Activated T-helper 2 cell treated with anti-CD3 and anti-CD28 coated beads, Interferon-gamma antibody, Interleukin-2, Interleukin-4, amounts not matched to agents 10 μg/mL and 5 μg/mL and 100 μg/mL, durations not matched to agents 14 hours and 24 hours and 36 hours (primary cell): Measurements from ENCODE around the gene GALNT11. TPM values are rescaled to one million over a fixed set of nuclear protein-coding genes. Genes with fewer than 3 reads are reported as not detected.
"Not testable (repeated sequence)": the region's sequence is repeated elsewhere in the genome, so short reads cannot be mapped to it uniquely, and the experiment has no call there.

Experiments used
- DNase-seq: peaks from one replicate; pipeline ENCODE4 v3.0.0; 2021; ENCODE audit warnings: low spot score
- H3K27ac Mint-ChIP-seq: one replicate; pipeline ENCODE4 v1.8.0; 2021; ENCODE audit warnings: mixed read lengths
- H3K27me3 Mint-ChIP-seq: one replicate; pipeline ENCODE4 v1.8.0; 2021; ENCODE audit warnings: low read depth, mixed read lengths
- H3K36me3 Mint-ChIP-seq: one replicate; pipeline ENCODE4 v1.8.0; 2021; ENCODE audit warnings: low read depth, mixed read lengths
- H3K4me1 Mint-ChIP-seq: one replicate; pipeline ENCODE4 v1.8.0; 2021; ENCODE audit warnings: low read depth, mixed read lengths
- H3K4me3 Mint-ChIP-seq: one replicate; pipeline ENCODE4 v1.8.0; 2021; ENCODE audit warnings: low read depth, mild to moderate bottlenecking, moderate library complexity, mixed read lengths
- H3K9me3 Mint-ChIP-seq: one replicate; pipeline ENCODE4 v1.8.0; 2021; ENCODE audit warnings: mixed read lengths
- intact Hi-C: fragments of 100-400 bp; cut with micrococcal nuclease; formaldehyde crosslinking; loops from one replicate; pipeline ENCODE4 v1.15.1; 2023
- total RNA-seq: library from RNA; stranded (reverse); gene quantifications from 2 replicates; pipeline ENCODE4 v1.2.3, GENCODE V29; 2022

GALNT11 gene
- total RNA-seq, 1 donor from 2014 or later, result 22.8 TPM

DNA sequence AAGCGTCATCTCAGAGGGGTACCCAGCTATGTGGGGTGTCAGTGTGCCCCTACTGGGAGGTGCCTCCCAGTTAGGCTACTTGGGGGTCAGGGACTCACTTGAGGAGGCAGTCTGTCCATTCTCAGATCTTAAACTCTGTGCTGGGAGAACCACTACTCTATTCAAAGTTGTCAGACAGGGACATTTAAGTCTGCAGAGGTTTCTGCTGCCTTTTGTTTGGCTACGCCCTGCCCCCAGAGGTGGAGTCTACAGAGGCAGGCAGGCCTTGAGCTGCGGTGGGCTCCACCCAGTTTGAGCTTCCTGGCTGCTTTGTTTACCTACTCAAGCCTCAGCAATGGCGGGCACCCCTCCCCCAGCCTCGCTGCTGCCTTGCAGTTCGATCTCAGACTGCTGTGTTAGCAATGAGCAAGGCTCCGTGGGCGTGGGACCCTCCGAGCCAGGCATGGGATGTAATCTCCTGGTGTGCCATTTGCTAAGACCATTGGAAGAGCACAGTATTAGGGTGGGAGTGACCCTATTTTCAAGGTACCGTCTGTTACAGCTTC lies 40.4 kb downstream of the GALNT11 start:
- H3K4me3 Mint-ChIP-seq, intact Hi-C loops, DNase-seq, H3K27ac Mint-ChIP-seq, H3K4me1 Mint-ChIP-seq, H3K27me3 Mint-ChIP-seq: not testable (repeated sequence)
- H3K36me3 Mint-ChIP-seq, result peaks cover 12% of the 10 kb centered on the region
- H3K9me3 Mint-ChIP-seq, result peaks cover 50% of the 10 kb centered on the region

DNA sequence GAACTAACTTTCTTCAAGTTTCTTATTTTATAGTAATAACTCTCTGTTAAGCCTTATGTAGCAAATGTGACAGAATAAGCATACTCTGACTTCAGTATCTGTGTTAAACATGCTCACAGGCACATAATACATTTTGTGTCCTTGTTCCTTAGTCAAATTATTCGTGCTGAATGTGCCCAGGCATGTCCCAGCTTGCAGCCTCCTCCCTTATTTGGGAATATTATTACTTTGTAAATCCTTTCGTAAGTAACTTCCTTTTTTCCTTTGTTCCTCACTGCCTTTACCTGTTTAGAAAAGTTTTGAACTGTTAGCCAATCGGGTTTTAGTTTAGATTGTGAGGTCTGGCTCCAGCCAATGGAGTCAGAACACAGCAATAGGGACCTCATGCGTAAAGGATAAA lies 46.9 kb downstream of the GALNT11 start:
- H3K9me3 Mint-ChIP-seq, result peaks cover 16% of the 10 kb centered on the region
- no peaks in the 10 kb centered on the region for H3K27me3 Mint-ChIP-seq
- no peak overlapping the region for H3K4me3 Mint-ChIP-seq
- H3K36me3 Mint-ChIP-seq, result peaks cover 13% of the 10 kb centered on the region
- H3K4me1 Mint-ChIP-seq, result peaks cover under 1% of the 10 kb centered on the region
- DNase-seq, result no peak
- intact Hi-C loops, result no loop called here
- no peak overlapping the region for H3K27ac Mint-ChIP-seq

DNA sequence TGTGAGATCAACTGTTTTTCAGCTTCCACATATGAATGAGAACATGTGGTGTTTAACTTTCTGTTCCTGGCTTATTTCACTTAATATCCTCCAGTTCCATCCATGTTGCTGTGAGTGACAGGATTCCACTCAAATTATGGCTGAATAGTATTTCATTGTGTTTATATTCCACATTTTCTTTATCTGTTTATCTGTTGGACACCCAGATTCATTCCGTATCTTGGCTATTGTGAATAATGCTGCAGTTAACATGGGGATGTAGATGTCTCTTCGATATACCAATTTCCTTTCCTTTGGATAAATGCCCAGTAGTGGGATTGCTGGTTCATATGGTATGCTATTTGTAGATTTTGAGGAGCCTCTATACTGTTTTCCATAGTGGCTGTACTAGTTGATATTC lies 47.9 kb downstream of the GALNT11 start:
- Mint-ChIP-seq H3K4me1 (peaks cover 6% of the 10 kb centered on the region), H3K27me3 (no peaks in the 10 kb centered on the region)

DNA sequence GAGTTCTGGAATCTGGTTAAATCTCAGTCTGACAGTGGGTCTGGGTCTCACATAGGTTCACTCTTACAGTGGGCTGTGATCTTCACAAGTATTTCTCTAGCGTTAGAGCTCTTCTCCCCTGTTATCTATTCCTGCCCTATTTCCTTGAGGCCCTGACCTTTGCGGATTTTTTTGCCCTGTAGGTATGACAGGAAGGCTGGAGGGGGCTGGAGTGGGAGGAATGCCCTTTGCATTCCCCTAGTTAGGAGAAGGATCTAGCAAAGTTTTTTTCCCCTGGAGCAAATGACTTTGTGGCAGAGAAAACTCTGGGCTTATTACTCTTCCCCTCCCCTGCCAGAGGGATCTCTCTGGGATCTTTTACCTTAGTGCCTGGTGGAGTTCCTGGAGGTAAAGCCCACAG lies 49.2 kb downstream of the GALNT11 start:
- intact Hi-C loops, result no loop called here

More for the DNA sequence above, 47.9 kb downstream of the GALNT11 start:
- Mint-ChIP-seq H3K9me3 (peaks cover 16% of the 10 kb centered on the region), H3K4me3 (no peak overlapping the region), H3K27ac (no peak overlapping the region), H3K36me3 (peaks cover 13% of the 10 kb centered on the region)
- DNase-seq, result no peak
- intact Hi-C loops, result no loop called here

DNA sequence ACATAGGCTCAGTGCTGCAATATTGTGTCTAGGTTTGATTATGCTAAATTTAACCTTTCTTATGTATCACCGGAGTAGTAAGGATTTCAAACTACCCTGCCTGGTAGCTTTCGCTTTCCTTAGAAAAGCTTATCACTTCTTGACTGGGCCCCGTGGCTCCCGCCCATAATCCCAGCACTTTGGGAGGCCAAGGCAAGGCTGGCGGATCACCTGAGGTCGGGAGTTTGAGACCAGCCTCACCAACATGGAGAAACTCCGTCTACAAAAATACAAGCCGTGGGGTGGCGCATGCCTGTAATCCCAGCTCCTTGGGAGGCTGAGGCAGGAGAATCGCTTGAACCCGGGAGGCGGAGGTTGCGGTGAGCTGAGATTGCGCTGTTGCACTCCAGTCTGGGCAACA lies 49.9 kb downstream of the GALNT11 start:
- intact Hi-C loops, H3K36me3 Mint-ChIP-seq, H3K27me3 Mint-ChIP-seq, H3K9me3 Mint-ChIP-seq, DNase-seq, H3K27ac Mint-ChIP-seq, H3K4me3 Mint-ChIP-seq: not testable (repeated sequence)
- peaks cover 13% of the 10 kb centered on the region for H3K4me1 Mint-ChIP-seq

More for the DNA sequence above, 49.2 kb downstream of the GALNT11 start:
- Mint-ChIP-seq H3K36me3 (peaks cover 9% of the 10 kb centered on the region), H3K4me3 (no peak overlapping the region), H3K9me3 (peaks cover 10% of the 10 kb centered on the region), H3K27me3 (no peaks in the 10 kb centered on the region), H3K27ac (no peak overlapping the region), H3K4me1 (peaks cover 13% of the 10 kb centered on the region)
- DNase-seq, result no peak

DNA sequence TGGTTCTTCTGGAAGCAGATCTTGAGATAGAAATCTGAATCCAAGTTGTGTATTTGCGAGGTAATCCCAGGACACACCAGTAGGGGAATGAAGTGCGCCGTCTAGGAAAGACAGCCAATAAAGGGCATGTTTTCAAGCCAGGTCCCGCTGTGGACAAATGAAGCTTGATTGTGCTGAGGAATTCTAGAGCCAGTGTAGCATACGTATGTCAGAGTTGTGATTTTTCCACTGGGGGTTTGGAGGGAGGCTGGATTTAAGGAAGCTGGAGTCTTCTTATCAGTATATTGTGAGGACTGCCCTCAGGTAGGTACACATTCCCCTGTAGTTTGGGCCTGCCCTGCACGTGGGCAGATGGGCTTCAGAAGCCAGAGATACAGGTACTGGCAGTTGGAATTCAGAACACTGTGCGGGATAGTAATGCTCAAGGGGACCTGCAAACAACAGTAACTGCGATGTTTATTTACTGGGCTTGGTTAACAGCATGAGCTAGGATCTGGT lies 50.9 kb downstream of the GALNT11 start:
- no peak overlapping the region for H3K4me3 Mint-ChIP-seq
- no peaks in the 10 kb centered on the region for H3K36me3 Mint-ChIP-seq
- intact Hi-C loops, result no loop called here
- peaks cover 13% of the 10 kb centered on the region for H3K4me1 Mint-ChIP-seq
- H3K27me3 Mint-ChIP-seq, result no peaks in the 10 kb centered on the region
- DNase-seq, result no peak
- no peak overlapping the region for H3K27ac Mint-ChIP-seq
- H3K9me3 Mint-ChIP-seq, result no peaks in the 10 kb centered on the region

DNA sequence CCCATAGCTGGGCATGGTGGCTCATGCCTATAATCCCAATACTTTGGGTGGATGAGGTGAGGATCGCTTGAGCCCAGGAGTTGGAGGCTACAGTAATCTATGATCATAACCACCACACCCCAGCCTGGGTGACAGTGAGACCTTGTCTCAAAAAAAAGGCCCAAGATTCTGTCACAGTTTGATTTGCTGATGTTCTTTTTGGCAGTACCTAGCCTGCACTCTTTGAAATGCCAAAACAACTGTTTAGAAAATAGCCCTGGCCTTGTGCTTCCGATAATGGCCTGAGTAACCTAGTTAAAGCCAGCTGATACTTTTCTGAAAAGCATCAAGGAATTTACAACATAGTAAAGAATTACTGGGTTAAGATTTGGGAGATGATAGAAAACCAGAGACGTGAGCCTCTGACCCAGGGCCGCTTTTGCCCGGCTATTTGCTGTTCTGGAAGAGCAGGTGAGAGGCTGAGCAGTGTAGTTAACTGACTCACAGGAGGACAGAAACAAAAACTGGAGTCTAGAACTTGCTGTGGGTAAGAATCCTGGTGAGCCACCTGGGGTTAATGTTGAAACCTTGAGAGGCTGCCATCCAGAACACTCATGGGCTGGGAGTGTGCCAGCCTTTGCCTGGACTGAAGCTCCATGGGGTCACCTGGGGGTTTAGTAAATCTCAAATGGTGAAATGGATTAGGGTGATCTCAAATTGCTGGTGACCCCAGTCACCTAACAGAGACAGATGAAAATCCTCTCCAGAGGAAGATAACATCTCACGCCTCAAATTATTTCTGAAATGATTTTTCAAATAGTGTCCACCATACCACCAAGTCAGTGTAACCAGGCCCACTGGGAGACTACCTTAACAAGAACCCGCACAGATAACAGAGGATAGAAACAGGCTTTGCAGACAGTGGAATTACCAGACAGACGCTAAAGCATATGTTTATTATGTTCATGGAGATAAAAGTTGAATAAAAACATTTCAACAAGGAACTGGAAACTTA lies 51.8 kb downstream of the GALNT11 start:
- Mint-ChIP-seq H3K27ac (no peak overlapping the region), H3K9me3 (no peaks in the 10 kb centered on the region), H3K4me1 (peaks cover 13% of the 10 kb centered on the region), H3K27me3 (no peaks in the 10 kb centered on the region), H3K4me3 (no peak overlapping the region), H3K36me3 (no peaks in the 10 kb centered on the region)
- DNase-seq, result no peak
- intact Hi-C loops, result no loop called here

DNA sequence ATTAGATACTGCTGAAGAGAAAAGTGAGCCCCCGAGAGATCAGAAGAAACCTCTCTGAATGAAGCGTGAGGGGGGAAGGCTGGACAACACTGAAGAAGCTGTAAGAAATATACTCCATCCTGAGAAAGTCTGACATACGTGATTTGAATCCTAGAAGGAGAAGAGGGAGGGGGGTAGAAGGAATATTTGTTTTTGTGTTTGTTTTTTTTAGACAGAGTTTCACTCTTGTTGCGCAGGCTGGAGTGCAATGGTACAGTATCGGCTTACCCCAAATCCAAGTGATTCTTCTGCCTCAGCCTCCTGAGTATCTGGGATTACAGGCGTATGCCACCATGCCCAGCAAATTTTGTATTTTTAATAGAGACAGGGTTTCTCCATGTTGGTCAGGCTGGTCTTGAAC lies 52.6 kb downstream of the GALNT11 start:
- DNase-seq, result no peak
- H3K9me3 Mint-ChIP-seq, result no peaks in the 10 kb centered on the region
- H3K27me3 Mint-ChIP-seq, result no peaks in the 10 kb centered on the region
- no peak overlapping the region for H3K27ac Mint-ChIP-seq
- intact Hi-C loops, result no loop called here
- peaks cover 13% of the 10 kb centered on the region for H3K4me1 Mint-ChIP-seq
- H3K4me3 Mint-ChIP-seq, result no peak overlapping the region
- H3K36me3 Mint-ChIP-seq, result no peaks in the 10 kb centered on the region

DNA sequence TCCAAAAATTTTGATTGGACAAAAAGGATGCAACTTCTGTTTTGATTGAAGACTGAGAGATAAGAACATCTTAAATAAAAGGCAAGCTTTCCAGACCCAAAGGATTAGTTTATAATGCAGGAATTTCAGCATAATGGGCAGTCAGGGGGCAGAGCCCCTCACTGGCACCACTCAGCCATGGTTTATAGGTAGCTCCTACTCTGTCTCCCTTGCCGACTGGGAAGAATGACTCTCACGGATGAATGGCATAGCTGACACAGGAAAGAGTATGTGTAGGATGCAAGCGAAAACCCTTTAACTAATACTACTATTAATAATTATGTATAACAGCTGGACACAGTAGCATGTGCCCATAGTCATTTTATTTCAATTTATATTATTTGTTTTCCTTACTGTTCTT lies 53.3 kb downstream of the GALNT11 start:
- Mint-ChIP-seq H3K4me1 (peaks cover 13% of the 10 kb centered on the region), H3K4me3 (no peak overlapping the region), H3K9me3 (no peaks in the 10 kb centered on the region), H3K36me3 (no peaks in the 10 kb centered on the region), H3K27ac (no peak overlapping the region), H3K27me3 (no peaks in the 10 kb centered on the region)
- DNase-seq, result no peak
- intact Hi-C loops, result no loop called here

DNA sequence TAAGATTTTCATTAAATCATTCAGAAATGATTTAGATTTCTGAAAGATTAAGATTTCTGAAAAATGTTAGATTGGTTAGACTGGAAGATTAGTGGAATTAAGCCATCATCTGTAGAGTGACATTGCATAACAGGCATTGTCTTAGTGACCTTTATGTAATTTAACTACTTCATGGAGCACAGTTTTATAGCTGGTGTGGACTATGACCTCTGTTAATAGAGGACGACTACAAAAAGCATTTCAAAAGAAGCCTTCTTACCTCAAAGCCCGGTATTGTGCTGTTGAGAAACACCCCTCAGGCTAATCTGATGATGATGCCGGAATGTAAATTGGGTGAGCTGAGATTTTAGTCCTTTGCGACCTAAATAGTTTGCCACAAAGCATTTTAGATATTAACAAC lies 55.6 kb downstream of the GALNT11 start:
- intact Hi-C loops, result no loop called here
- no peak for DNase-seq
- peaks cover 13% of the 10 kb centered on the region for H3K4me1 Mint-ChIP-seq
- no peak overlapping the region for H3K27ac Mint-ChIP-seq
- no peaks in the 10 kb centered on the region for H3K36me3 Mint-ChIP-seq
- no peak overlapping the region for H3K4me3 Mint-ChIP-seq
- peaks cover 2% of the 10 kb centered on the region for H3K9me3 Mint-ChIP-seq
- no peaks in the 10 kb centered on the region for H3K27me3 Mint-ChIP-seq

DNA sequence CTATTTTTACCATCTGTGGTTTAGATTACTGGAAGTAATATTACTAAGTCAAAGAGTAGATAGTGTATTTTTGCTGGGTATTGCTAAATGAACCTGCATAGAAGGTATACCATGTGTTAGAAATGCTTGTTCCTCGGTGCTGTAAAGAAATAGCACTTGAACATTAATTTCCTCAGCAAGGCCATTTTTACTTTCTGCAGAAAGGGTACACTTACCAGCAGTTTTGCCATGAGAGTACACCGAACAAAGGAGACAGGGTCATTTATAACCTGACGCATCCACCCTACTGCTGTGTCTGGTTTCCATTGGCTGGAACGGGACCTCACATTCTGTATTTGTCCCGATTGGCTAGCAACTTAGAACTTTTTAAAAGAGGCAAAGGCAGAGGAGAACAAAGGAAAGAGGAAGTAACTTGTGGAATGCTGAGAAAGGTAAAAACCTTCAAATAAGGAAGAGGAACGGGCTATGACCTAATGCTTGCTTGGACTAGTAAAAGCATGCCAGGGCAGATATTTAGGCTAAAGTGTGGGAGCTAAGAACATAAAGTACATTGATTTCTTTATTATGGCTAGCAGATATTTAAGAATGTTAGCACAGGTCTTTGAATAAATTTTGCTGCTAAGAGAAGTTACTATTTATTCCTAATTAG lies 56.7 kb downstream of the GALNT11 start:
- peaks cover 13% of the 10 kb centered on the region for H3K4me1 Mint-ChIP-seq
- H3K9me3 Mint-ChIP-seq, H3K27me3 Mint-ChIP-seq, H3K4me3 Mint-ChIP-seq, DNase-seq, H3K27ac Mint-ChIP-seq, H3K36me3 Mint-ChIP-seq, intact Hi-C loops: not testable (repeated sequence)

DNA sequence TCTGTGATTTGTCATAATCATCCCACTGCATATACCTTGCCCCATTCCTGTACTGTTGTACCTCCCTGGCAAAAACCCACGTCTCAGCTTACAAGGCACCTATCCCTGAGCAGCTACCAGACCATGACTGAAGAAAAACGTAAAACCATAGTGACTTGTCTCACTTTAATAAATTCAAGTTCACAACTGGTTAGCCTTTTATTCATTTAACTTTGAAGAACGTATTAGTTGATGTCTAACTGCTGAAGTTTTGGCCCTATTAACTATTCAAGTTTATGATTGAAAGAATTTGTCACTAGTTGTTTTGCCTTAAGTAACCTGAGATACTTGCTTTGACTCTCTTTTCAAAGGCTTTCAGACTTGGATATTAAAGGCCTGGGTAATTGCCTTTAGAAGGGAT lies 59.7 kb downstream of the GALNT11 start:
- Mint-ChIP-seq H3K4me1 (no peaks in the 10 kb centered on the region), H3K27me3 (no peaks in the 10 kb centered on the region), H3K36me3 (peaks cover 10% of the 10 kb centered on the region), H3K9me3 (peaks cover 23% of the 10 kb centered on the region), H3K27ac (no peak overlapping the region), H3K4me3 (no peak overlapping the region)
- intact Hi-C loops, result no loop called here
- no peak for DNase-seq

DNA sequence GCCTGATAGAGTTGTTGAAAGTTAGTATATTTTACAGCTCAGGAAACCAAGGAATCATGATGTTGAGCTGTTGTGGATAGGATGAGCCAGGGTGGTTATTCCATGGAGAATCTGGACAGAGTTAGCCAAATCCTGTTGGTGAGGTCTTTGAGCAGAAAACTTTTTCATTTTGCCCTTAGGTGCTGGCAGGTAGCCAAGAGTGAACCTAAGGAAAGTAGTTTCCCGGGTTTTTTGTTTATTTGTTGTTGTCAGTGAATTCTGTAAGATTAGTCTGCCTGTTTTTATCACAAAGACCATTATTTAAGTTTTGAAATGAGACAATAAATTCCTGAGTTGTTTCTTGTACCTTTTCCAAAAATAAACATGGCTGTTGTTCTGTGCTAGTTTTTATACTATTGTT lies 61.0 kb downstream of the GALNT11 start:
- Mint-ChIP-seq H3K9me3 (peaks cover 23% of the 10 kb centered on the region), H3K36me3 (peaks cover 10% of the 10 kb centered on the region), H3K27ac (no peak overlapping the region), H3K27me3 (no peaks in the 10 kb centered on the region), H3K4me3 (no peak overlapping the region), H3K4me1 (no peaks in the 10 kb centered on the region)
- intact Hi-C loops, result no loop called here
- no peak for DNase-seq
